ENCODE results near the gene CPNE4. TPM values are rescaled to one million over a fixed set of nuclear protein-coding genes. Genes with fewer than 3 reads are reported as not detected.

The CPNE4 gene
- total RNA-seq, 1 donor from 2014 or later, result not detected

DNA sequence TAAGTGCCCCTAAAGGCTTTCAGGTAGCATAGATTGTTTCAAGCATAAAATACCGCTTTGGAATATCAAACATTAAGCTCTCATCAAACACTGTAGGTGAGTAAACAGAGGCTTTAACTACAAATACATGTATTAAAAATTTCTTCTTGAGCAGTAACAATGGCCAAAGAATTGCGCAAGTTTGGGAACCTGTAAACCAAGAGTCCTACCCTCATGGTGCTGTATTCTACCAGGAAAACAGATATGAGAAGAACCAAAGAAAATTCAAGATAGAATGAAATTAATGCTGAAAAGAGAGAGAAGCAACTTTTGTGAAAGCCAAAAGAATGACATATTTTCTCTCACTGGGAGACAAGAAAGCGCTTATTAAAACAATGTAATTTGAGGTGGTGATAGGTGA lies 45.5 kb downstream of the CPNE4 start:
- H3K27me3 Mint-ChIP-seq (ENCODE audit: unreplicated experiment), result no peaks in the 10 kb centered on the region
- H3K27ac Mint-ChIP-seq (ENCODE audit: unreplicated experiment), result no peak overlapping the region
- no peaks in the 10 kb centered on the region for H3K9me3 Mint-ChIP-seq (ENCODE audit: unreplicated experiment)
- no peaks in the 10 kb centered on the region for H3K36me3 Mint-ChIP-seq (ENCODE audit: unreplicated experiment)
- H3K4me1 Mint-ChIP-seq (ENCODE audit: unreplicated experiment), result no peaks in the 10 kb centered on the region
- no peak overlapping the region for H3K4me3 Mint-ChIP-seq (ENCODE audit: unreplicated experiment)
- no peak for DNase-seq (ENCODE audit: extremely low spot score, unreplicated experiment)
- TF ChIP-seq, protein P1, sequence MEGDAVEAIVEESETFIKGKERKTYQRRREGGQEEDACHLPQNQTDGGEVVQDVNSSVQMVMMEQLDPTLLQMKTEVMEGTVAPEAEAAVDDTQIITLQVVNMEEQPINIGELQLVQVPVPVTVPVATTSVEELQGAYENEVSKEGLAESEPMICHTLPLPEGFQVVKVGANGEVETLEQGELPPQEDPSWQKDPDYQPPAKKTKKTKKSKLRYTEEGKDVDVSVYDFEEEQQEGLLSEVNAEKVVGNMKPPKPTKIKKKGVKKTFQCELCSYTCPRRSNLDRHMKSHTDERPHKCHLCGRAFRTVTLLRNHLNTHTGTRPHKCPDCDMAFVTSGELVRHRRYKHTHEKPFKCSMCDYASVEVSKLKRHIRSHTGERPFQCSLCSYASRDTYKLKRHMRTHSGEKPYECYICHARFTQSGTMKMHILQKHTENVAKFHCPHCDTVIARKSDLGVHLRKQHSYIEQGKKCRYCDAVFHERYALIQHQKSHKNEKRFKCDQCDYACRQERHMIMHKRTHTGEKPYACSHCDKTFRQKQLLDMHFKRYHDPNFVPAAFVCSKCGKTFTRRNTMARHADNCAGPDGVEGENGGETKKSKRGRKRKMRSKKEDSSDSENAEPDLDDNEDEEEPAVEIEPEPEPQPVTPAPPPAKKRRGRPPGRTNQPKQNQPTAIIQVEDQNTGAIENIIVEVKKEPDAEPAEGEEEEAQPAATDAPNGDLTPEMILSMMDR (IDR thresholded peaks at IDR 0.05), result no peak

DNA sequence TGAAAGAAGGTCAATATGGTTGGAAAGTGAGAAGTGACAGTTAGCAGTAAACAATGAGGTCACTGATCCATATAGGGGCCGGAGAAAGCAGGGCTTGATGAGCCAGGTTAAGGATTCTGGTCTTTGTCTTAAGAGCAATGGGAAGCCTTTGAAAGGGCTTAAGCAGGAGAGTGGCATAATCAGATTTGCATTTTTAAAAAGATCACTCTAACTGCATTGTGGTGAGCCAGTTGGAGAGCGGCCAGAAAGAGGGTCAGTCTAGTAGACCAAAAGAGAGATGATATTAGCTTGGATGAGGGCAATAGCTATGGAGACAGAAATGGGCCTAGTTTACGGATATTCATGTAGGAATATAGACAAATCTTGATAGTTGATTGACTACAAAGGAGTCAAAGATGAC lies 46.6 kb downstream of the CPNE4 start:
- Mint-ChIP-seq H3K4me1 (ENCODE audit: unreplicated experiment) (no peaks in the 10 kb centered on the region), H3K27me3 (ENCODE audit: unreplicated experiment) (no peaks in the 10 kb centered on the region), H3K4me3 (ENCODE audit: unreplicated experiment) (no peak overlapping the region), H3K27ac (ENCODE audit: unreplicated experiment) (no peak overlapping the region), H3K9me3 (ENCODE audit: unreplicated experiment) (no peaks in the 10 kb centered on the region), H3K36me3 (ENCODE audit: unreplicated experiment) (no peaks in the 10 kb centered on the region)
- no peak for DNase-seq (ENCODE audit: extremely low spot score, unreplicated experiment)
- TF ChIP-seq, protein P1 (IDR thresholded peaks at IDR 0.05), result no peak

DNA sequence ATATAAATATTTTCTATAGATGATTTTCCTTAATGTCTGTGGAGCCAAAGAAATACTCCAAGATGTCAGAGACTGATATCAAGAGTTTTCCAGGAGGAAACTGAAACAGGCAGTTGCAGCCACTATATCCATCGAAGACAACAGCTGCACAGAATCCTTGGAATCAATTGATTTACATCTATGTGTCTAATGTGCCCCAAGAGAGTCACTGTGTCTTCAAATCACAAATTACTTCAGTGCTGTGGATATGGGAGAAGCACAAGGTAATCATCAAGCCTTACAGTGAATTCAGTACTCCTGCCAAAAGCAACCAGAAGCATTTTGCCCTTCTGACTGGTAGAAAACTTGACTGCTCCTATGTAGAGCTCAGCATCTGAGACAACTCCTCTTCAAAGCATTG lies 51.1 kb downstream of the CPNE4 start:
- H3K9me3 Mint-ChIP-seq (ENCODE audit: unreplicated experiment), result peaks cover 12% of the 10 kb centered on the region
- H3K27me3 Mint-ChIP-seq (ENCODE audit: unreplicated experiment), result no peaks in the 10 kb centered on the region
- no peak overlapping the region for H3K4me3 Mint-ChIP-seq (ENCODE audit: unreplicated experiment)
- H3K27ac Mint-ChIP-seq (ENCODE audit: unreplicated experiment), result no peak overlapping the region
- TF ChIP-seq, protein P1 (IDR thresholded peaks at IDR 0.05), result no peak
- no peaks in the 10 kb centered on the region for H3K4me1 Mint-ChIP-seq (ENCODE audit: unreplicated experiment)
- H3K36me3 Mint-ChIP-seq (ENCODE audit: unreplicated experiment), result no peaks in the 10 kb centered on the region
- no peak for DNase-seq (ENCODE audit: extremely low spot score, unreplicated experiment)

DNA sequence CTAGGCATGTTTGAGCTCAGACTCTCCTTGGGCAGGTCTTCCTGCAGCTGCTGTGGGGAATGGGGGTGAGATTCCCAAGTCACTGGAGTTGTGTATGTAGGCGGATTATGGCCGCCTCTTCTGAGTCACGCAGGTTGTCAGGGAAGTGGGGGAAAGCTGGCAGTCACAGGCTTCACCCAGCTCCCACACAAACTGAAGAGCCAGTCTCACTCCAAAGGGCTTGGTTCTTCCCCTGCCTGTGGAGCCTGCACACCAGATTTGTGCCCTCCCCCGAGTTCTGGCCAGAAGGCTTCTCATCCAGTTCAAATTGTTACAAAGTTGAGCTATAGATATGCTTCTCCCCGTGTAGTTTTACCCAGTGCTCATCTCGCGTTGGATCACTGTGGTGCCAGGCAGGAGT lies 53.5 kb downstream of the CPNE4 start:
- DNase-seq (ENCODE audit: extremely low spot score, unreplicated experiment), result no peak
- H3K36me3 Mint-ChIP-seq (ENCODE audit: unreplicated experiment), result no peaks in the 10 kb centered on the region
- H3K27me3 Mint-ChIP-seq (ENCODE audit: unreplicated experiment), result no peaks in the 10 kb centered on the region
- no peak overlapping the region for H3K4me3 Mint-ChIP-seq (ENCODE audit: unreplicated experiment)
- H3K4me1 Mint-ChIP-seq (ENCODE audit: unreplicated experiment), result no peaks in the 10 kb centered on the region
- peaks cover 15% of the 10 kb centered on the region for H3K9me3 Mint-ChIP-seq (ENCODE audit: unreplicated experiment)
- no peak overlapping the region for H3K27ac Mint-ChIP-seq (ENCODE audit: unreplicated experiment)
- TF ChIP-seq, protein P1 (IDR thresholded peaks at IDR 0.05), result no peak

DNA sequence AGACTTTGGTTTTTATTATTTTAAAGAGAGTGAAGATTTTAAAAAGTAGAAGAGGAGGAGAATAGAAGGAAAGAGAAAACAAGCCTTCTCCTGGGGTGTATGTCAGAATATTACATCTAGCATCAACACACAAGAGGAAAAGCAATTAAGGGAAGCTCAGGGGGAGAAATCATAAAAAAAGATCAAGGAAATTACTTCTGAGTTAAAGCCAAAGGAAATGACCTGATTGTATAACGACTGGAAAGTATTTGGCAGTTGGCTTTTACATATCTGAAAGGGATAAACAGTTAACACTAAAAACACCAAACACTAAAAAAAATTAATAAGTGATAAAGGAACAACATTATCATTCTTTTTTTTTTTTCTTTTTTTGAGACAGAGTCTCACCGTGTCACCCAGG lies 58.4 kb downstream of the CPNE4 start:
- H3K27me3 Mint-ChIP-seq (ENCODE audit: unreplicated experiment), result no peaks in the 10 kb centered on the region
- H3K4me1 Mint-ChIP-seq (ENCODE audit: unreplicated experiment), result no peaks in the 10 kb centered on the region
- H3K27ac Mint-ChIP-seq (ENCODE audit: unreplicated experiment), result no peak overlapping the region
- no peaks in the 10 kb centered on the region for H3K36me3 Mint-ChIP-seq (ENCODE audit: unreplicated experiment)
- peaks cover 15% of the 10 kb centered on the region for H3K9me3 Mint-ChIP-seq (ENCODE audit: unreplicated experiment)
- TF ChIP-seq, protein P1 (IDR thresholded peaks at IDR 0.05), result no peak
- no peak overlapping the region for H3K4me3 Mint-ChIP-seq (ENCODE audit: unreplicated experiment)
- DNase-seq (ENCODE audit: extremely low spot score, unreplicated experiment), result no peak

Measured in osteocyte (in vitro differentiated cells).